Hepatocyte (in vitro differentiated cells): ENCODE data around the gene SPPL2C. TPM values are rescaled to one million over a fixed set of nuclear protein-coding genes. Genes with fewer than 3 reads are reported as not detected.

Experiments used
- DNase-seq: peaks from one replicate; pipeline ENCODE4 v3.0.0-alpha.2; 2016; ENCODE audit warnings: low spot score
- H2AFZ ChIP-seq: fragments of 200-600 bp; sonication (generic); 2 replicates; pipeline ENCODE4 v1.6.0; 2016; ENCODE audit warnings: antibody characterized with exemption, mild to moderate bottlenecking
- H3K27ac ChIP-seq: fragments of 200-600 bp; sonication (generic); 2 replicates; pipeline ENCODE4 v1.5.1; 2016; ENCODE audit warnings: mild to moderate bottlenecking
- H3K27me3 ChIP-seq: fragments of 200-600 bp; sonication (generic); 2 replicates; pipeline ENCODE4 v1.6.1; 2016
- H3K36me3 ChIP-seq: fragments of 200-600 bp; sonication (generic); replicated peaks from 2 replicates; pipeline ENCODE4 v1.5.1; 2016; ENCODE audit warnings: low read depth; ENCODE audit not compliant: insufficient read depth
- H3K4me1 ChIP-seq: fragments of 200-600 bp; sonication (generic); 2 replicates; pipeline ENCODE4 v1.5.1; 2016; ENCODE audit warnings: mild to moderate bottlenecking, moderate library complexity; ENCODE audit not compliant: insufficient read depth
- H3K4me2 ChIP-seq: fragments of 200-600 bp; sonication (generic); 2 replicates; pipeline ENCODE4 v1.6.0; 2016
- H3K4me3 ChIP-seq: fragments of 200-600 bp; sonication (generic); 2 replicates; pipeline ENCODE4 v1.5.1; 2016; ENCODE audit warnings: mild to moderate bottlenecking
- H3K79me2 ChIP-seq: fragments of 200-600 bp; sonication (generic); 2 replicates; pipeline ENCODE4 v1.6.0; 2017; ENCODE audit warnings: mild to moderate bottlenecking
- H3K9me2 ChIP-seq: fragments of 200-600 bp; sonication (generic); replicated peaks from 2 replicates; pipeline ENCODE4 v1.6.0; 2017; ENCODE audit warnings: mild to moderate bottlenecking; ENCODE audit not compliant: insufficient read depth
- H3K9me3 ChIP-seq: fragments of 200-600 bp; sonication (generic); 2 replicates; pipeline ENCODE4 v1.5.1; 2016; ENCODE audit warnings: low read depth, mild to moderate bottlenecking
- H4K20me1 ChIP-seq: fragments of 200-600 bp; sonication (generic); 2 replicates; pipeline ENCODE4 v1.6.0; 2016; ENCODE audit warnings: mild to moderate bottlenecking; ENCODE audit not compliant: insufficient read depth, poor library complexity, severe bottlenecking
- CTCF ChIP-seq: fragments of 200-600 bp; sonication (generic); IDR thresholded peaks from 2 replicates; pipeline ENCODE4 v1.5.1; 2016; ENCODE audit warnings: antibody characterized with exemption, mild to moderate bottlenecking; ENCODE audit not compliant: poor library complexity
- EZH2 ChIP-seq: fragments of 200-600 bp; sonication (generic); IDR thresholded peaks from 2 replicates; pipeline ENCODE4 v1.6.1; 2016; ENCODE audit warnings: antibody characterized with exemption, mild to moderate bottlenecking, borderline replicate concordance
- EZH2phosphoT487 ChIP-seq: fragments of 200-600 bp; sonication (generic); IDR thresholded peaks from one replicate; pipeline ENCODE4 v1.6.1; 2018; ENCODE audit warnings: antibody characterized with exemption, mild to moderate bottlenecking, low read depth, moderate library complexity; ENCODE audit not compliant: unreplicated experiment, severe bottlenecking
- WGBS: methylation state at CpG from one replicate; pipeline ENCODE4 v1.1.6; 2016; ENCODE audit warnings: low lambda C conversion rate; ENCODE audit errors: missing lambda C conversion rate; 5-methylcytosine and 5-hydroxymethylcytosine counted together
- polyA plus RNA-seq: library from polyadenylated mRNA; unstranded; fragments of >200 nt; fragmentation: Nextera tagmentation; extraction: Ambion mirVana; gene quantifications from 2 replicates; pipeline ENCODE4 v1.2.1, GENCODE V29; 2016
- total RNA-seq: library from RNA; depleted of rRNA; stranded (reverse); fragments of >200 nt; gene quantifications from 2 replicates; pipeline ENCODE4 v1.2.3, GENCODE V29; 2014

The SPPL2C gene
- total and polyA plus RNA-seq, 2 experiments from 2014 or later = not detected

- Histone ChIP-seq H3K4me1 (no peaks in the 10 kb centered on the region), H3K9me3 (no peaks in the 10 kb centered on the region), H3K4me3 (no peak overlapping the region), H3K79me2 (no peaks in the 10 kb centered on the region), H3K27me3 (peaks cover 6% of the 10 kb centered on the region), H3K27ac (no peak overlapping the region), H3K36me3 (no peaks in the 10 kb centered on the region), H3K4me2 (no peak overlapping the region), H3K9me2 (no peaks in the 10 kb centered on the region), H4K20me1 (no peaks in the 10 kb centered on the region), H2AFZ (no peak overlapping the region)
- WGBS = 65% methylated on average over 6 of the region's 6 CpGs
- no peak for DNase-seq
- no peak for TF ChIP-seq CTCF
- TF ChIP-seq EZH2phosphoT487 = no peak
- TF ChIP-seq EZH2 = no peak
Observed at GRCh38 chr17:45818041-45818440, 26.6 kb upstream of the SPPL2C start.

- no peak overlapping the region for H3K4me3 ChIP-seq
- no peaks in the 10 kb centered on the region for H3K79me2 ChIP-seq
- no peak overlapping the region for H3K27ac ChIP-seq
- no peak for DNase-seq
- H3K36me3 ChIP-seq = no peaks in the 10 kb centered on the region
- WGBS = 90% methylated on average over 4 of the region's 4 CpGs
- H3K4me2 ChIP-seq = no peak overlapping the region
- TF ChIP-seq EZH2phosphoT487 (no peak), EZH2 (no peak), CTCF (no peak)
- peaks cover 3% of the 10 kb centered on the region for H3K27me3 ChIP-seq
- no peaks in the 10 kb centered on the region for H3K4me1 ChIP-seq
- H3K9me3 ChIP-seq = no peaks in the 10 kb centered on the region
- H2AFZ ChIP-seq = no peak overlapping the region
- no peaks in the 10 kb centered on the region for H3K9me2 ChIP-seq
- no peaks in the 10 kb centered on the region for H4K20me1 ChIP-seq
Observed at GRCh38 chr17:45818699-45819098, 26.0 kb upstream of the SPPL2C start.

- no peak for DNase-seq
- Histone ChIP-seq H3K36me3 (no peaks in the 10 kb centered on the region), H3K9me2 (no peaks in the 10 kb centered on the region), H4K20me1 (no peaks in the 10 kb centered on the region), H3K9me3 (no peaks in the 10 kb centered on the region), H3K79me2 (no peaks in the 10 kb centered on the region), H3K27me3 (peaks cover 3% of the 10 kb centered on the region), H3K4me2 (no peak overlapping the region), H3K4me3 (no peak overlapping the region), H2AFZ (no peak overlapping the region), H3K4me1 (no peaks in the 10 kb centered on the region), H3K27ac (no peak overlapping the region)
- WGBS = 80% methylated on average over 6 of the region's 6 CpGs
- TF ChIP-seq EZH2 = no peak
- TF ChIP-seq CTCF = no peak
- TF ChIP-seq EZH2phosphoT487 = no peak
Observed at GRCh38 chr17:45819632-45820031, 25.0 kb upstream of the SPPL2C start.

GRCh38 chr17:45820052-45820780 is 24.5 kb upstream of the SPPL2C start:
- H3K79me2 ChIP-seq = no peaks in the 10 kb centered on the region
- H3K4me2 ChIP-seq = no peak overlapping the region
- no peaks in the 10 kb centered on the region for H3K9me2 ChIP-seq
- no peaks in the 10 kb centered on the region for H3K36me3 ChIP-seq
- H3K27ac ChIP-seq = no peak overlapping the region
- TF ChIP-seq EZH2phosphoT487 = no peak
- TF ChIP-seq CTCF = no peak
- TF ChIP-seq EZH2 = no peak
- H3K27me3 ChIP-seq = peaks cover 3% of the 10 kb centered on the region
- H2AFZ ChIP-seq = no peak overlapping the region
- H4K20me1 ChIP-seq = no peaks in the 10 kb centered on the region
- H3K9me3 ChIP-seq = no peaks in the 10 kb centered on the region
- no peak overlapping the region for H3K4me3 ChIP-seq
- no peak for DNase-seq
- WGBS = 88% methylated on average over 6 of the region's 6 CpGs
- H3K4me1 ChIP-seq = no peaks in the 10 kb centered on the region
